ENCODE data around the gene SAMMSON. TPM values are rescaled to one million over a fixed set of nuclear protein-coding genes. Genes with fewer than 3 reads are reported as not detected.

The SAMMSON gene
- under 1 TPM in 1 of 4 donors, not detected in 3; 0.82 TPM for total RNA-seq
- under 1 TPM in 2 of 3 donors, not detected in 1; 0.04 to 0.60 TPM for polyA plus RNA-seq

DNA sequence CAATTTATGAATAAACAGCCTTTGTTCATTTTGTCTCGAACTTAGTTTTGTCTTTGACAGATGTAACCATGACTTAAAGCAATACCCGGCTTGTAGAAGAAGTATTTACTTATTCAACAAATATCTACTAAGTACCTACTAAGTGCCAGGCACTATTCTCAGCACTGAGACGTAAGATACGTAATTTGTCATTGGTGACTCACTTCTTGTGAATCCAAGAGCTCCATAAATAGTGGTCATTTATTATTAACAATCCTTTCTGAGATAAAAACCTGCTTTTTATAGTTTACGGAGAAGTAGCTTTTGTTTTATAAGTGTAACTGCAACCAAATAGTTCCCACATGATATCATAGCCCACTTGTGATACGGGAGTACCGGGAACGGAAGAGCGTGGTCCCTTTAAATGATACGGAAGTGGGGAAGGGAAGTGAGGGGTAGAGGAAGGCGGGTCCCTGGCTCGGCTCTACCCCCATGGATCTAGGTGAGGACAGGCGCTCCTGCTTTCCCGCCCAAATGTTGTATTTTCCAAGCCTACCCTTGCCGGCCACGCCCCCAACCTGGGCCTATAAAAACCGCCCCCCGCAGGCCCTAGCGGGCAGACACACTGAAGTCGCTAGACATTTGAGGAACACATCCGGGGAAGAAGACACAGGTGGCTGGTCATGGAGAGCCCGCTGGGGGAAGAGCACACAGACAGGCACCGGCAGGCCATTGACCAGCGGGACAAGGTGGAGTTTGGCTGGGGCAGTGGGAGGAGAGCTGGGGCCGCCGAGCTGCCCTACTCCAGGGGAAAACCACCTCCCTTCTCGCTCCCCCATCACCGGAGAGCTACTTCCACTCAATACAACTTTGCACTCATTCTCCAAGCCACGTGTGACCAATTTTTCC lies at the start of gene SAMMSON:
TSS of gene SAMMSON (plus strand) at position 594 of the 888 bp plus-strand sequence.
- DNase-seq: no peak
- Histone ChIP-seq H3K27me3 (no peaks in the 10 kb centered on the region), H3K27ac (peak within 1 kb of the TSS; percentile 71 to 81 (median 78)), H3K36me3 (no peaks in the 10 kb centered on the region), H3K4me3 (peak within 1 kb of the TSS in 3 of 4 donors; percentile 18 to 32 (median 21)), H3K4me1 (peaks cover 0 to 38% (median 23%) of the 10 kb centered on the region in 4 donors), H3K9me3 (no peaks in the 10 kb centered on the region)
- 84 to 88% methylated on average over 29 of the region's 29 CpGs for WGBS, 2 donors
- TF ChIP-seq, protein P1, sequence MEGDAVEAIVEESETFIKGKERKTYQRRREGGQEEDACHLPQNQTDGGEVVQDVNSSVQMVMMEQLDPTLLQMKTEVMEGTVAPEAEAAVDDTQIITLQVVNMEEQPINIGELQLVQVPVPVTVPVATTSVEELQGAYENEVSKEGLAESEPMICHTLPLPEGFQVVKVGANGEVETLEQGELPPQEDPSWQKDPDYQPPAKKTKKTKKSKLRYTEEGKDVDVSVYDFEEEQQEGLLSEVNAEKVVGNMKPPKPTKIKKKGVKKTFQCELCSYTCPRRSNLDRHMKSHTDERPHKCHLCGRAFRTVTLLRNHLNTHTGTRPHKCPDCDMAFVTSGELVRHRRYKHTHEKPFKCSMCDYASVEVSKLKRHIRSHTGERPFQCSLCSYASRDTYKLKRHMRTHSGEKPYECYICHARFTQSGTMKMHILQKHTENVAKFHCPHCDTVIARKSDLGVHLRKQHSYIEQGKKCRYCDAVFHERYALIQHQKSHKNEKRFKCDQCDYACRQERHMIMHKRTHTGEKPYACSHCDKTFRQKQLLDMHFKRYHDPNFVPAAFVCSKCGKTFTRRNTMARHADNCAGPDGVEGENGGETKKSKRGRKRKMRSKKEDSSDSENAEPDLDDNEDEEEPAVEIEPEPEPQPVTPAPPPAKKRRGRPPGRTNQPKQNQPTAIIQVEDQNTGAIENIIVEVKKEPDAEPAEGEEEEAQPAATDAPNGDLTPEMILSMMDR (IDR thresholded peaks at IDR 0.05): no peak
- TF ChIP-seq EP300 (IDR thresholded peaks at IDR 0.05) (peak in 1 of 4 donors; percentile 28), POLR2AphosphoS5 (IDR thresholded peaks at IDR 0.05) (peak in 1 of 4 donors; percentile 60), POLR2A (IDR thresholded peaks at IDR 0.05) (no peak)
- intact Hi-C loops (cut with DNase I): no loop called here

DNA sequence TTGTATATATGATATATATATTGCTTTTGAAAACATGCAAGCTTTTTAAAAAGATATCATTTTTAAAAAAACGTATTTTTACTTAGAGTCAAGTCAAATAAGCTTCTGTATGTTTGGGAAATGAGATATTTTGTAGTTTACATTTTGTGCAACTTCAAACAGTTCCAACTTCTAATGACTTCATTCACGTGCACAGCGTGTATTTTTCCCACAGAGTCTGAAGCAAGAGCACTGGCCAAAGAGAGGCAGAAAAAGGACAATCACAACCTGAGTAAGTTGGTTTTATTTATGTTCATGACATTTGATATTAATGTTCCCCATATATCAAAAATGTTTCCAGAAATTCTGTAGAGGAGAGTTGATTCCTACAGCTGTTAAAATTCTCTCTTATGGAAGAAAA lies 47.9 kb upstream of the SAMMSON start:
- no peak for DNase-seq
- WGBS, 2 donors: 82 to 83% methylated on average over 3 of the region's 3 CpGs
- Histone ChIP-seq H3K27me3 (no peaks in the 10 kb centered on the region), H3K27ac (no peak overlapping the region), H3K9me3 (no peaks in the 10 kb centered on the region), H3K4me1 (peaks cover 0 to 20% (median 11%) of the 10 kb centered on the region in 4 donors), H3K4me3 (no peak overlapping the region), H3K36me3 (peaks cover 5 to 41% (median 9%) of the 10 kb centered on the region in 4 donors)
- intact Hi-C loops (cut with DNase I): loop anchor here (2.0 kb wide), 1 partner anchor 29 kb away; no protein-coding TSS in a partner anchor
- TF ChIP-seq EP300 (IDR thresholded peaks at IDR 0.05) (no peak), POLR2AphosphoS5 (IDR thresholded peaks at IDR 0.05) (no peak)

DNA sequence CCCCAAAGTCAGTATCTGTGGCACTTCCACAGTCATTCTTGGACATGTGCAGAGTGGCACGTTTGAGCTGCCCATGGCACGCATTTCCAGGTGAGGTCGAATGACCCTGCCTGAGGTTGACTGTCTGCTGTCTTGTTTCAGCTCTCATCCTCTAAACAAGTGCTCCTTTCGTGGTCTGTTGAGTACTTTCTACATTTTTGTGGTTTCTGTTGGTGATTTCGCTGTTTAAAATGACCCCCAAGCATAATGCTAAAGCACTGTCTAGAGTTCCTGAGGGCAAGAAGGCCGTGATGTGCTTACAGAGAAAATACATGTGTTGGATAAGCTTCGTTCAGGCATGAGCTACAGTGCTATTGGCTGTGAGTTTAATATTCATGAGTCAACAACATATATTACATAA lies 40.0 kb upstream of the SAMMSON start:
- H3K4me3 ChIP-seq: no peak overlapping the region
- H3K27me3 ChIP-seq: no peaks in the 10 kb centered on the region
- no peaks in the 10 kb centered on the region for H3K9me3 ChIP-seq
- no peaks in the 10 kb centered on the region for H3K4me1 ChIP-seq
- TF ChIP-seq, protein P1 (IDR thresholded peaks at IDR 0.05): no peak
- no peak for TF ChIP-seq POLR2A (IDR thresholded peaks at IDR 0.05)
- TF ChIP-seq EP300 (IDR thresholded peaks at IDR 0.05): no peak
- no peak for TF ChIP-seq POLR2AphosphoS5 (IDR thresholded peaks at IDR 0.05)
- H3K36me3 ChIP-seq: peaks cover 7 to 65% (median 19%) of the 10 kb centered on the region in 4 donors
- no peak for DNase-seq
- intact Hi-C loops (cut with DNase I): no loop called here
- WGBS, 2 donors: 84 to 87% methylated on average over 7 of the region's 7 CpGs
- no peak overlapping the region for H3K27ac ChIP-seq

DNA sequence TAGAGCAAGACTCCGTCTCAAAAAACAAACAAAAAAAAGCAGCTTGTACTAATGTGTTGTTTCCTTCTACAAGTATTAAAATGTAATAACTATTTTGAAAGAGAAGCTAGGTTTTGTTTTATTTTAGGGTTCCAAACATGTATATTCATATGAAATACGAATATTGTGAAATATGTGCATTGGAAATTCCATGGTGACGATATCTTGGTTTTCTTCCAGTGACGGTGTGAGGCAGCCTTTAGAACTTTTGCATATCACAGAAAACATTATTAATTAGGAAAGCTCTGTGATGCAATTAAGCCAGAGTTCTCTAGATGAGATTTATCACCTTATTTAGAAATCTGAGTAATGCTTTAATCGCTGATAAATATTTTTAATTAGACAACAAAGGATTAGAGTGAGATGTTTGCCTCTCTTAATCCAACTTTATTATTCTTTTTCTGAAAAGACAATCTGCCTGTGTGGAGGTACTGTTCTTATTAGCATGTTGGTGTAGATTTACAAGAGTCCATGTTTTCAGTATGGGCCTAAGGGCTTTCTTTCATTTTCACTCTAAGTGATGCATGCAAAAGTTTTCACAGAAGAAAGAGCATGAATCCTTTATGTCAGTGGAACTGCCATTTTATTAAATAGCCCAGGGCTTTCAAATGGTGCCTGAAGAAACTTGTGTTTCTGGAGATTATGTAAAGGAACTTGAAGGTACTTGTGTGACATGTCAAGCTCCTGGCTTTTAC lies 37.7 kb upstream of the SAMMSON start:
- no peak for DNase-seq
- Histone ChIP-seq H3K36me3 (peaks cover 7 to 79% (median 26%) of the 10 kb centered on the region in 4 donors), H3K9me3 (no peaks in the 10 kb centered on the region), H3K27me3 (no peaks in the 10 kb centered on the region), H3K4me1 (no peaks in the 10 kb centered on the region), H3K4me3 (no peak overlapping the region), H3K27ac (no peak overlapping the region)
- intact Hi-C loops (cut with DNase I): no loop called here
- TF ChIP-seq EP300 (IDR thresholded peaks at IDR 0.05): no peak
- 90 to 93% methylated on average over 5 of the region's 5 CpGs for WGBS, 2 donors

DNA sequence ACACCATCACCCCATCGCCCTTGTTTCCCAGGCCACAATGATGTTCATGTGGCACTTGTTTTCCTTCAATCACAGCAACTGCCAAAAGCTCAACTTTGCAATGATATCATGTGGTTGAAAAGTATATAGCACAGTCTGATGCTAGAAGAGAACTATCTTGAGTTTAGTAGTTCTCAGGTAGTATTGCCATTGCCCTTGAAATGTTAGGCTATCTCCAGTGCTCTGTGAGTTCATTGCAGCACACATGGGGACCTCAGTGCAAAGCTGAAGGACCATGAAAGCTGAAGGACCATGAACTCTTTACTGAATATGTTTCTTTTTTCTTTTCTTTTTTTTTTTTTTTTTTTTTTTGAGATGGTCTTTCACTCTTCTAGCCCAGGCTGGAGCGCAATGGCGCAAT lies 35.9 kb upstream of the SAMMSON start:
- Histone ChIP-seq H3K36me3 (peaks cover 7 to 63% (median 23%) of the 10 kb centered on the region in 4 donors), H3K4me1 (no peaks in the 10 kb centered on the region), H3K27ac (no peak overlapping the region), H3K9me3 (no peaks in the 10 kb centered on the region), H3K4me3 (no peak overlapping the region), H3K27me3 (no peaks in the 10 kb centered on the region)
- WGBS, 2 donors: 96 to 97% methylated on average over 3 of the region's 3 CpGs
- DNase-seq: no peak
- intact Hi-C loops (cut with DNase I): no loop called here
- TF ChIP-seq POLR2AphosphoS5 (IDR thresholded peaks at IDR 0.05): no peak
- TF ChIP-seq, protein P1 (IDR thresholded peaks at IDR 0.05): no peak
- TF ChIP-seq EP300 (IDR thresholded peaks at IDR 0.05): no peak
- no peak for TF ChIP-seq POLR2A (IDR thresholded peaks at IDR 0.05)
